Tibial nerve (tissue), 4 donors: Measurements from ENCODE around the gene IST1. TPM values are rescaled to one million over a fixed set of nuclear protein-coding genes. Genes with fewer than 3 reads are reported as not detected.

ENCODE experiments used
- DNase-seq, 2 donors: peaks; one replicate each; pipeline ENCODE4 v3.0.0-alpha.2; 2019; ENCODE audit warnings: low spot score in 2 of 2
- H3K27ac ChIP-seq, 4 donors: fragments of 200-600 bp; sonication (generic) in 3 of 4; one replicate each; pipeline ENCODE4 v1.5.1; 2017 to 2019; ENCODE audit warnings: mild to moderate bottlenecking in 1 of 4
- H3K27me3 ChIP-seq, 2 donors: fragments of 200-600 bp; sonication (generic) in 1 of 2; one replicate each; pipeline versions ENCODE4 v1.5.1 to v1.6.0; 2017 to 2019
- H3K36me3 ChIP-seq, 3 donors: fragments of 200-600 bp; sonication (generic); one replicate each; pipeline ENCODE4 v1.5.1; 2018 to 2019
- H3K4me1 ChIP-seq, 4 donors: fragments of 200-600 bp; sonication (generic) in 3 of 4; one replicate each; pipeline ENCODE4 v1.5.1; 2017 to 2019
- H3K4me3 ChIP-seq, 4 donors: fragments of 200-600 bp; sonication (generic) in 3 of 4; one replicate each; pipeline ENCODE4 v1.5.1; 2017 to 2019; ENCODE audit warnings: mild to moderate bottlenecking in 1 of 4, moderate library complexity in 1 of 4
- H3K9me3 ChIP-seq, 4 donors: fragments of 200-600 bp; sonication (generic) in 3 of 4; one replicate each; pipeline ENCODE4 v1.5.1; 2017 to 2019
- CTCF ChIP-seq, 5 experiments: fragments of 200-600 bp in 3 of 5; fragments of 450-650 bp in 2 of 5; sonication (generic) in 3 of 5; IDR thresholded peaks; one replicate each; pipeline ENCODE4 v1.5.1; 2016 to 2019; ENCODE audit warnings: antibody characterized with exemption in 5 of 5, mild to moderate bottlenecking in 3 of 5, moderate library complexity in 2 of 5
- EP300 ChIP-seq, 2 donors: sonication (generic); formaldehyde crosslinking; IDR thresholded peaks; one replicate each; pipeline ENCODE4 v1.6.1; 2017; ENCODE audit warnings: antibody characterized with exemption in 2 of 2, mild to moderate bottlenecking in 1 of 2
- POLR2A ChIP-seq, 2 donors: fragments of 450-650 bp; IDR thresholded peaks; one replicate each; pipeline ENCODE4 v1.6.1; 2017; ENCODE audit warnings: antibody characterized with exemption in 2 of 2, mild to moderate bottlenecking in 2 of 2, moderate library complexity in 2 of 2
- WGBS, 2 donors: methylation state at CpG; one replicate each; pipeline ENCODE4 v1.1.5; 2018; 5-methylcytosine and 5-hydroxymethylcytosine counted together
- total RNA-seq, 4 donors: library from RNA; depleted of rRNA; stranded (reverse); fragments of >200 nt; gene quantifications; one replicate each; pipeline ENCODE4 v1.1.0, GENCODE V29; 2016

Gene IST1
- total RNA-seq, 4 donors from 2014 or later, result 169 to 244 (median 204) TPM

GRCh38 chr16:71933913-71934695 is 38.8 kb downstream of the IST1 start:
- TF ChIP-seq EP300 (IDR thresholded peaks at IDR 0.05), result no peak
- Histone ChIP-seq H3K27me3 (no peaks in the 10 kb centered on the region), H3K4me1 (peaks cover 0 to 6% (median 0%) of the 10 kb centered on the region in 4 donors), H3K27ac (no peak overlapping the region), H3K9me3 (no peaks in the 10 kb centered on the region), H3K36me3 (peaks cover 0 to 31% (median 0%) of the 10 kb centered on the region in 3 donors), H3K4me3 (no peak overlapping the region)
- WGBS, 2 donors, result 68 to 69% methylated on average over 7 to 11 of the region's 11 CpGs
- no peak for DNase-seq

GRCh38 chr16:71937868-71938510 is 42.7 kb downstream of the IST1 start:
- no peak for DNase-seq
- Histone ChIP-seq H3K4me1 (peaks cover 0 to 2% (median 0%) of the 10 kb centered on the region in 4 donors), H3K4me3 (no peak overlapping the region), H3K27ac (no peak overlapping the region), H3K36me3 (peaks cover 0 to 20% (median 0%) of the 10 kb centered on the region in 3 donors), H3K9me3 (no peaks in the 10 kb centered on the region), H3K27me3 (no peaks in the 10 kb centered on the region)
- TF ChIP-seq POLR2A (IDR thresholded peaks at IDR 0.05), result no peak
- WGBS, 2 donors, result 89 to 90% methylated on average over 10 of the region's 10 CpGs

GRCh38 chr16:71943887-71944286 is 48.6 kb downstream of the IST1 start:
- Histone ChIP-seq H3K27me3 (no peaks in the 10 kb centered on the region), H3K36me3 (no peaks in the 10 kb centered on the region), H3K4me3 (no peak overlapping the region), H3K9me3 (no peaks in the 10 kb centered on the region), H3K27ac (no peak overlapping the region), H3K4me1 (no peaks in the 10 kb centered on the region)
- 54 to 64% methylated on average over 2 of the region's 2 CpGs for WGBS, 2 donors
- no peak for DNase-seq
- TF ChIP-seq CTCF (IDR thresholded peaks at IDR 0.05), result no peak
- no peak for TF ChIP-seq EP300 (IDR thresholded peaks at IDR 0.05)
- TF ChIP-seq POLR2A (IDR thresholded peaks at IDR 0.05), result no peak

GRCh38 chr16:71945616-71946015 is 50.3 kb downstream of the IST1 start:
- Histone ChIP-seq H3K9me3 (no peaks in the 10 kb centered on the region), H3K4me1 (no peaks in the 10 kb centered on the region), H3K27ac (no peak overlapping the region), H3K4me3 (no peak overlapping the region), H3K27me3 (no peaks in the 10 kb centered on the region), H3K36me3 (no peaks in the 10 kb centered on the region)
- no peak for TF ChIP-seq EP300 (IDR thresholded peaks at IDR 0.05)
- TF ChIP-seq POLR2A (IDR thresholded peaks at IDR 0.05), result no peak
- no peak for TF ChIP-seq CTCF (IDR thresholded peaks at IDR 0.05)
- DNase-seq, result no peak
- WGBS, 2 donors, result 81 to 82% methylated on average over 6 of the region's 6 CpGs

- H3K4me1 ChIP-seq, result no peaks in the 10 kb centered on the region
- 39 to 54% methylated on average over 5 of the region's 5 CpGs for whole genome bisulfite sequencing, 2 donors
Observed at GRCh38 chr16:71952825-71953224, 57.5 kb downstream of the IST1 start.

More at GRCh38 chr16:71952825-71953224, 57.5 kb downstream of the IST1 start:
- H3K27ac ChIP-seq, result no peak overlapping the region
- no peaks in the 10 kb centered on the region for H3K9me3 ChIP-seq
- DNase-seq, result no peak
- no peaks in the 10 kb centered on the region for H3K36me3 ChIP-seq
- TF ChIP-seq CTCF (IDR thresholded peaks at IDR 0.05), result no peak
- TF ChIP-seq EP300 (IDR thresholded peaks at IDR 0.05), result no peak
- TF ChIP-seq POLR2A (IDR thresholded peaks at IDR 0.05), result no peak
- no peak overlapping the region for H3K4me3 ChIP-seq
- no peaks in the 10 kb centered on the region for H3K27me3 ChIP-seq
